Caki2 (cell line): ENCODE measurements around the gene COL9A2. TPM values are rescaled to one million over a fixed set of nuclear protein-coding genes. Genes with fewer than 3 reads are reported as not detected.
A peak's percentile ranks its signal among the peaks of the same experiment; 100 is the strongest.

Experiments used
- DNase-seq: peaks from one replicate; pipeline ENCODE4 v3.0.0-alpha.2; 2015; ENCODE audit warnings: low read depth
- in situ Hi-C: cut with HindIII; loops from 2 replicates; pipeline ENCODE4 v1.10.0; 2016; ENCODE audit warnings: low sequenced_read_pairs, low pct_unique_long_range_greater_than_20kb, mixed read lengths
- total RNA-seq: library from RNA; depleted of rRNA; stranded (reverse); fragments of >200 nt; shearing (Covaris generic); gene quantifications from 2 replicates; pipeline ENCODE4 v1.2.3, GENCODE V29; 2014; ENCODE audit warnings: low replicate concordance

The COL9A2 gene
- total RNA-seq, 1 experiment from 2014 or later = not detected

DNA sequence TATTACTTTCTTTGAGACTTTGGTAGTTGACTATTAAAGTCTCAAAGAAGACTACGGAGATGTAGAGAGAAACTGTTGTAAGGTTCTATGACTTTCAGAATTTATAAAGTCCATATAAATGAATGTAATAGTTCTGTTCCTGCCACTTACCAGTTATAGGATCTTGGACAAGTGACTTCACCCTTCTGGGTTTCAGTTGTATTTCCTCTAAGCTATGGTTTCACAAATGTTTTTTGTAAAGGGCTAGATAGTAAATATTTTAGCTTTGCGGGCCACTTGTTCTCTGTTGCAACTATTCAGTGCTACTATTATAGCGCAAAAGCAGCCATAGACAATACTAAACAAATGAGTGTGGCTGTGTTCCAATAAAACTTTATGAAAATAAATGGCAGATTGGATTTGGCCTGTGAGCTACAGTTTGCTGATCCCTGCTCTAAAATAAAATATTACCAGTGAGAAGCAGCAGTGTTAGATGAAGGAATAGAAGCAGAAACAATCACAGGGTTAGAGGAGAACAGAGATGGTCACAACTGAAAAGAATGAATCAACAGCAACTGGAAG is 44.4 kb downstream of the COL9A2 start:
- no peak for DNase-seq
- in situ Hi-C loops = no loop called here

DNA sequence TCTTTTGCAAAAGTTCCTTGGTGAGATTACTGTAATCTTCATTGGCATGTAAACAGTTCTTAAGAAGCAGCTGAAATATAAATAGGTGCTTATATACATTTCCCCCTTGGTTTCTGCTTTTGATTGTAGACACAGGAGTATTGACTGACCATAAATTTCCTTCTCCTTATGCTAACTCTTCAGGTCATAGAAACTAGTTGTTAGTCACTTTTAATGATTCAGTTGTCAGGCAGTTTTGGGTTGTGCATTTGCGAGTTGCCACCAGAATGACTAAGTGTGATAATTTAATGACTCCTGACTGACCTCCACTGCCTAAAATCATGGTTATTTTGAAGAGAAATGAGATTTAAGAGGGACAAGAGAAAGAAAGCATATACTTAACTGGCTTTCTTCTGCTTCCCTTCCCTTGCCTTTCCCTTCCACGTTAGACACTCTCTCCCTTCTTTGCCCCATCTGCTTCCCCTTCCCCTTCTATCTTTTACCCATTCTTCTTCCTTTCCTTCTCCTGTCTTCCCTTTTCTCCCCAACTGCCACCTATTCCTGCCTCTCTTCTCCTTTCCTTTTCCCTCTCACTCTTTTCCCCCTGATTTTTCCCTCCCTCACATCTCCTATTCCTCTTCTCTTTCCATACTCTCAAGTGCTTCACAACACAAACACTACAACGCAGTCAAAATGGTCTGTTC is 46.8 kb downstream of the COL9A2 start:
- in situ Hi-C loops = no loop called here
- DNase-seq = no peak

DNA sequence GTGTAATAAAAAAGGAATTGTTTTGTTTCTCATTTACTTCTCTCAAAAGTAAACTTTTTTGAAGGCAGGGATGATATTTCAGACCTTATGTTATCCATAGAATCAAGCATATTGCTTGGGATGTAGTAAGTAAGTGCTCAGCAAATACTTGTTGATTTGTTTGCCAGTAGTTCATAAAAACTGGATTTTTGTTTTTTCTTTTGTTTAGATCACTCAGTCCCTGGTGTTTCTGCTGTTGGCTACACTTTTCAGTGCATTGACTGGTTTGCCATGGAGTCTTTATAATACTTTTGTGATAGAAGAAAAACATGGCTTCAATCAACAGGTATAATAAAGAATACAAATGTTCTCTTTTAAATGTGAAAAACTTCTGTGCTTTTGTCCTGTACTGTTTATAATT is 48.9 kb downstream of the COL9A2 start:
- in situ Hi-C loops = no loop called here
- no peak for DNase-seq

DNA sequence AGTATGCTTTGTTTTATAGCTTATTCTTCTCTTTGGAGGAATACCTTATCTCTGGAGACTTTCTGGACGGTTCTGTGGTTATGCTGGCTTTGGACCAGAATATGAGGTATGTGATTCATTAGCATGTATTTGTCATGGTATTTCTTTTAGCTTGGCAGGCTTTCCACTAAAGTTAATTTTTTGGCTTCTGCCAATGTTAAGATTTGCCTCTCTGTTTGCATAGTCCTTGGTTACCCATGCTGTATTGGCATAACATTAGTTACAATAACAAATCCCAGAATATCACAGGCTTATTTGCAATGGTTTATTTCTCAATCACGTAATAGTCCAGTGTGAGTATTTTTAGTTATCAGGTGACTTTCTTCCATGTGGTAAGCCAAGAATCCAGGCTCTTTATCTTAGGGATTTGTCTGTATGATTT is 49.3 kb downstream of the COL9A2 start:
- peak; percentile 57 for DNase-seq
- in situ Hi-C loops = no loop called here

DNA sequence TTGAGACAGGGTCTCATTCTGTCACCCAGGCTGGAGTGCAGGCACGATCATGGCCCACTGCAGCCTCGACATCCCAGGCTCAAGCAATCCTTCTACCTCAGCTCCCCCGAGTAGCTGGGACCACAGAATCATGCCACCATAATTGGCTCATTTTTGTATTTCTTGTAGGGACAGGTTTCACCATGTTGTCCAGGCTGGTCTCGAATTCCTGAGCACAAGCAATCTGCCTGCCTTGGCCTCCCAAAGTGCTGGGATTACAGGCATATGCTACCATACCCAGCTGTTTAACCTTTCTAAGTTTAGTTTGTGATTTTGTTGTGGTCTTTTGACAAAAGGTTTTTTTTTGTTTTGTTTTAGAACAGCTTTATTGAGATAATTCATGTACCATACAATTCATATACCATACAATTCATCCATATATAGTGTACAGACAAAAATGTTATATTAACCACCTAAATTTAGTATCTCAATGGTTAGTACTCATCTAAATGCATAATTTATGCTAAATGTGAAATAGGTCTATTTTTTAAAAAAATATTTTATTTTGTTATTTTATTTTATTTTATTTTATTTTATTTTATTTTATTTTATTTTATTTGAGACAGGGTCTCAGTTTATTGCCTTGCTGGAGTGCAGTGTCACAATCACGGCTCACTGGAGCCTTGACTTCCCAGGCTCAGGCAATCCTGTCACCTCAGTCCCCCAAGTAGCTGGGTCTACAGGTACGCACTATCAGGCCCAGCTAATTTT is 50.1 kb downstream of the COL9A2 start:
- no peak for DNase-seq
- in situ Hi-C loops = no loop called here

DNA sequence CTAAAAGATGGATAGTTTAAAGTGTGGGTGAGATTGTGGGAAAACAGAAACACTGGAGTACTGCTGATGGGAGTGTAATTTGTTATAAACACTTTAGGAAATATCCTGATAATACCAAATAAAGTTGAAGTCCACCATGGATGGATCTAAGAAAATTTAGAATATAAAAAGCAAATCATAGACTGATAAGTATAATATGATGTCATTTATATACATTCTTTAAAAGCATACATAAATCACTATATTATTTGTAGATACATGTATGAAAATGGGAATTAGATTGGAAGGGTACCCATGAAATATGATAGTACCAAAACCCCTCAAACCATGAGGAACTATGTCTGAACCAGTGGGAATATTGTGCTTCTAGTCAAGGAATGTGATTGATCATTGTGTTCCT is 51.2 kb downstream of the COL9A2 start:
- in situ Hi-C loops = no loop called here
- DNase-seq = no peak

DNA sequence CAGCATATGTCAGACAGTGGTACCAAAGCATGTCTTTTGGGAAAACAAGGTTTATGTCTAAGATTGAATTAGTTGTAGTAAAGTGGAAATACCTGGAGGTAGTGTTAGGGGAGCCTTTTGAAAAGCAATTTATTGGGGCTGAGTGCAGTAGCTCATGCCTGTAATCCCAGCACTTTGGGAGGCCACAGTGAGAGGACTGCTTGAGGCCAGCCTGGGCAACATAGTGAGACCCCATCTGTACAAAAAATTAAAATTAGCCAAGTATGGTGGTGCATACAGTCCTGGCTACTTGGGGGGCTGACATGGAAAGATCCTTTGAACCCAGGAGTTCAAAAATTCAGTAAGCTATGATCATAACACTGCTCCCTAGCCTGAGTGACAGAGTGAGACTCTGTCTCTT is 51.8 kb downstream of the COL9A2 start:
- in situ Hi-C loops = no loop called here
- DNase-seq = no peak

DNA sequence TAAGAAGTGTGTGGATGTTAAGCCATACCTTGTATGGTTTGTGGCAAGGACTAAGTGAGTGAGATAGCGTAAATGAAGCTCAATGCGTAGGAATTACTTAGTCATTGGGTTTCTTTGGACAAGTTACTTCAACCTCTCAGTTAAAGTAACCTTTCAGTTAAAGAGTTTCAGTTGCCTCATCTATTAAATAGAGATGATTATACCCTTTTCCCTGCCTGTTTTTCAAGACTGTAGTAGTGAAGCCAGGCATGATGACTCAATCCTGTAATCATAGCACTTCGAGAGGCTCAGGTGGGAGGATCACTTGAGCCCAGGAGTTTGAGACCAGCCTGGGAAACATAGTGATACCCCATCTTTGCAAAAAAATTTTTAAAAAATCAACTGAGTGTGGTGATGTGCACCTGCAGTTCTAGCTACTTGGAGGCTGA is 52.7 kb downstream of the COL9A2 start:
- in situ Hi-C loops = no loop called here
- DNase-seq = no peak

DNA sequence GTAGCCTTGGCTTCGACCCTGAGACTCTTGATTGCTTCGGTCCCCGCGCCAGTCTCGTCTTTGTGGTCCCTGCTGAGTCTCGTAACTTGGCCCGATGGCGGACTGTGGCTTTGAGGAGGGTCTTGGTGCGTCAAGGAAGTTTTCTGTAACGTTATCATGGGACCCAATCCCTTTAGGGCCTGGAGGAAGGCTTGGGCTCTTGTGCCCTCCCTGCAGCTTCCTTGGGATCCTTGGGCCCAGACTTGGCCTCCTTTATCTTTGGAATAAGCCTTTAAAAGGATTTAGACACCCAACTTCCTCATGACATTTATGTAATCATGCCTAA is 58.7 kb downstream of the COL9A2 start:
- in situ Hi-C loops = no loop called here
- no peak for DNase-seq

DNA sequence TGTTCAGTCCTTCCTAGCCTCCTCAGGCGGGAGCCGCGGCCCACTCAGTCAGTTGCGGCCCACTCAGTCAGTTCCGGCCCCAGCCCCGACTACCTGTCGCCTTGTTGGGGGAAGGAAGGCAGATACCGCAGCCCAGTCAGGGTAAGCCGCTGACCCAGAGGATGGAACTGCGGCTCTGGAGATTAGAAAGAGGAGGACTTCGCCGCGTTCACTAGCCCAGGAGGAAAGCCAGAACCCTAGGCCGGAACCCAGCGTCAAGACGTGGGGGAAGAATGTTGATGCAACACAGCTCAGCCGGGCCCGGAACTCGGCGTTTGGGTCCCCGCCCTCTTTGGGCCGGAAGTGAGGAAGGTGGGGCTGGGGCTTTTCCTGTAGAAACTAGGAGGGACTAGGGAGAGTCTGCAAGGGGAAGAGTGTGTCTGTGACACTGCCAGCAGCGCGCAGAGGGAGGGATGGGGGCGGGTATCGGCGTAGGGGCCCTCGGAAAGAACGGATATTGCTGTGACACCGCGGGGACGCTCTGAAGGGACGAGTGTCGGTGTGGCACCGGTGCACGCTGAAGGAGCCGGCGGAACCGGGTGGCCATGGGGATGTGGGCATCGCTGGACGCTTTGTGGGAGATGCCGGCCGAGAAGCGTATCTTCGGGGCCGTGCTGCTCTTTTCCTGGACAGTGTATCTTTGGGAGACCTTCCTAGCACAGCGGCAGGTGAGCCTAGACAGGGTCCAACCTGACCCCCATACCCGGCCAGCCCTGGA is 59.2 kb downstream of the COL9A2 start, which contains the start of gene ZMPSTE24:
Gene ZMPSTE24 (plus strand): TSS at position 549 of the 757 bp plus-strand sequence. CDS start 36 bp downstream, at position 585.
- peak; percentile 97 for DNase-seq
- in situ Hi-C loops = no loop called here

DNA sequence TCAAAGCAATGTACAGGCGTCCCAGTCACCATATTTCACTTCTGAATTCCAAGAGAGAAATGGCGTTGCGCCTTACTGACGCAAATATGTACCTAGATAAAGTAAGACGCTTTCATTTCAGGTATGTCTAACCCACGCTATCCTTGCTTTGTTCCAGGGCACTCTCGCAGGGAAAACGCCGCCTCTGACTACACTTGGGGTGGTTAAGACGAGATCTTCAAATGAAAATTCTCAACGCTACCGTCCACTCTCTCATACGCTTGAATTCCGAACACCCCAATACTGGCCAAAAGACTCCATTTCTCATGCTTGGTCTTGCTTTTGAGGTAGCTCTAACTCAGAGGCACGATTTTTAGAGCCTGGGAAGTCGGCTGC is 59.8 kb downstream of the COL9A2 start:
- no peak for DNase-seq
- in situ Hi-C loops = no loop called here

DNA sequence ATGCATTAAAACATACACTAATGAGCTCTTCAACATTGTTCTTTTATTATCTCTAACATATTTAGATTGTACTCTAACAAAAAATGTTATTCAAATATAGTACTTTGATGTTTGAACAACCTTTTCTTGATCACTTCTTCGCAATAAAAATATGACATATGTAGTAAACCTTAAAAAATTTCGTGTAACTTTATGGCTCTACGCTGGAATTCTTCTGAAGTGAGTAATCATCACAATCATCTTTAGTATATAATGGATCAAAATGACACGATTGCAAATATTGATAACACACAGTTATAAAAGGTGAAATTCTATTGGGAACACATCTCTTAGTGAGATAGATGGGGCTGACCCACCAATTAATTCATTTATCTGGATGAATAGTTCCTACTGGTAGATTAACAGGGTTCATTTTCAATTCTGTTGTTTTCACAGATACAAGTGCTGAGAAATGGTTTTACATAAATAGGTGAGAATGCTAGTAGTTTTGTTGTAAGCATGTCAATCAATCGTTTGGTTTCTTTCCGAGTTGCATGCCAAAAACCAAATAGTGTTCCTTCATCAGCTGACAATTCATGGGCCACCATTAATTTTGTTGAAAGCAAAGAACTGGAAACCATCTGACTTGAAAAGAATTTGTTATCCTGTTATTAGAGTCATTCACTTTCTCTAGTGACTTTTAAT is 60.5 kb downstream of the COL9A2 start:
- no peak for DNase-seq
- in situ Hi-C loops = no loop called here

DNA sequence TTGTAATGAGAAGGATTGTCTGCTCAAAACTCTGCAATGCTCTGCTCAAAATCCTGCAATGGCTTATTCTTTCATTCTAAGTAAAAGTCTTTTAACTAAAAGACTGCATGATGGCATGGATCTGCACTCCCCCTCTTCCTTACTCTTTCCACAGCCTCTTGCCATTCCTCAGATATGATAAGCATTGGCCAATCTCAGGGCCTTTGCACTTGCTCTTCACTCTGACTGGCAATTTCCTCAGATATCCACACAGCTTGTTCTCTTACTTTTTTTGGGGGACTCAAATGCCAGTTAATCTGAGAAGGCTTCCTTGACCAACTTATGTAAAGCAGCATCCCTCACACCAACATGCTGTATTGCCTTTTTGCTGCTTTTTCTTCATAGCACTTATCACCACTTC is 61.9 kb downstream of the COL9A2 start:
- in situ Hi-C loops = no loop called here
- DNase-seq = no peak

DNA sequence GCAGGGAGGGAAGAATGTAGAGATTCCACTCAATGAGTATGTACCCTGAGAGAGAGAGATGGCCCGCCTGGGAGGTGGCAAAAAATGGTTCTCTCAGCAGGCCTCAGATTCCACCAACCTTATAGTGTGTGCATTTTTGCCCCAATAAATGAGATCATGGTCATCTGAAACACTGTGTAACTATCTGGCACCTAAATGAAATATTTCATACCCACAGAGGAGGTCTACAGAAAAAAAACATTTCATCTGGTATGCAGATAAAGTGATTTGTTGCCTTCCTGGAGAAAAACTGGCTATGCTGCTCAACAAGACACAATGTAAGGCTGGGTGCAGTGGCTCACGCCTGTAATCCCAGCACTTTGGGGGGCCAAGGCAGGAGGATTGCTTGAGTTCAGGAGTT is 64.5 kb downstream of the COL9A2 start:
- DNase-seq = no peak
- in situ Hi-C loops = no loop called here

DNA sequence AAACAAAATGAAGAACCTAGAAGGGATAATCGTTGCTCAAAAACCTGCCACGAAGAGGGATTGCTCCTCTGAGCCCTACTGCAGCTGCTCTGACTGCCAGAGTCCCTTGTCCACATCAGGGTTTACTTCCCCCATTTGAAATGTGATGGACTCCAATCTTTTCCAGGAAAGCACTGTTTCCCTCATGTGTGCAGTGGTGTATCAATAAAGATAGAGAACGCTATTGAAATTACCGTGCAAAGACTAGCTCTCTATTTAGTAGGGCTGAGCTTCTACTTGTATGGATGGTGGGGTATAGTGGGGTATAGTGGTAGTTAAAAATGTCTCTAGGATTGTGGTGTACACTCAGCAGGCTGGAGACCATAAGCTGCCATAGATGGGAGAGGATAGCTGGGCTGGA is 65.6 kb downstream of the COL9A2 start:
- no peak for DNase-seq

More for the DNA sequence above, 65.6 kb downstream of the COL9A2 start:
- in situ Hi-C loops = no loop called here
